HS-5 (cell line): ENCODE results near the gene PMIS2.

Experiments used
- DNase-seq: peaks from one replicate; pipeline ENCODE4 v3.0.0-alpha.2; 2012; ENCODE audit warnings: low read depth

PMIS2 gene

DNA sequence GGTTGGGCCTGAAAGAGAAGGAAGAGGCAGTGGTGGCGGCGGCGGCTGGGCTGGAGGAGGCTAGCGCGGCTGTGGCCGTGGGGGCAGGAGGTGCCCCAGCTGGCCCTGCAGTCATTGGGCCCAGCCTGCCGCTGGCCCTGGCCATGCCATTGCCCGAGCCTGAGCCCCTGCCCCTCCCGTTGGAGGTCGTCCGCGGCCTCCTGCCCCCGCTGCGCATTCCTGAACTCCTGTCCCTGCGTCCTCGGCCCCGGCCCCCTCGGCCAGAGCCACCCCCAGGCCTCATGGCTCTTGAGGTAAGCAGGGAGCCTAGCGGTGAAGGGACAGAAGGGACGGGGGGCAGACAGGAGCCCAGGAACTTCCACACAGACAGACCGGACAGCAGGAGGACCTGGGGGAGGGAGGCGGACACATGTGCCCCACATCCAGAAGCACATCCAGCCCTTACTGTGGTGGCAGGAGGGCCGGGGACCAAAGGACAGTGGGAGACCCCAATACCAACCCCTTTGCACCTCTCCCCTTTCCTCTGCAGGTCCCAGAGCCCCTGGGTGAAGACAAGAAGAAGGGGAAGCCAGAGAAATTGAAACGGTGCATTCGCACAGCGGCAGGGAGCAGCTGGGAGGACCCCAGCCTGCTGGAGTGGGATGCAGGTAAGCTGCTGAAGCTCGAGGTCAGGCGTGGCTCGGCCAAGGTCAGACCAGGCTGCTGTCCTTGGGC is 47.9 kb downstream of the PMIS2 start:
- no peak for DNase-seq

DNA sequence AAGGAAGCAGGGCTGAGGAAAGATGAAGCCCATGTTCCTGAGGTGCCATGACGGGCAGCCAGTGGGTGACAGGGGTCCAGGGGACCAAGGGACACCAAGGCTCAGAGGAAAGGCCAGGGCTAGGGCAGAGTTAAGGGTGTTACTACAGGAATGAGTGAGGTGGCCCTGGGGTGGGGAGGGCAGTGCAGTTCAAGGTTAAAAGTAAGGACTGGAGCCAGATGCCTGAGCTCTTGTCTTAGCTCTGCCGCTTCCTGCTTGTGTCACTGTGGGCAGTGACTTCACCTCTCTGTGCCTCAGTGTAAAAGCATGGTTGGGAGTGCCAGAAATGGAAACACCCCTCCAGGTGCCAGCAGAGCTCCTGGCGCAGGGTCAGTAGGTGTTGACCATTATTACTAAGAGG is 50.7 kb downstream of the PMIS2 start:
- DNase-seq = no peak
